Pericardium fibroblast (primary cell): ENCODE measurements around the gene MTIF2. TPM values are rescaled to one million over a fixed set of nuclear protein-coding genes. Genes with fewer than 3 reads are reported as not detected.

Source experiments
- total RNA-seq: library from RNA; depleted of rRNA; stranded (reverse); fragments of >200 nt; gene quantifications from 2 replicates; pipeline ENCODE4 v1.2.3, GENCODE V29; 2015

Gene MTIF2, protein sequence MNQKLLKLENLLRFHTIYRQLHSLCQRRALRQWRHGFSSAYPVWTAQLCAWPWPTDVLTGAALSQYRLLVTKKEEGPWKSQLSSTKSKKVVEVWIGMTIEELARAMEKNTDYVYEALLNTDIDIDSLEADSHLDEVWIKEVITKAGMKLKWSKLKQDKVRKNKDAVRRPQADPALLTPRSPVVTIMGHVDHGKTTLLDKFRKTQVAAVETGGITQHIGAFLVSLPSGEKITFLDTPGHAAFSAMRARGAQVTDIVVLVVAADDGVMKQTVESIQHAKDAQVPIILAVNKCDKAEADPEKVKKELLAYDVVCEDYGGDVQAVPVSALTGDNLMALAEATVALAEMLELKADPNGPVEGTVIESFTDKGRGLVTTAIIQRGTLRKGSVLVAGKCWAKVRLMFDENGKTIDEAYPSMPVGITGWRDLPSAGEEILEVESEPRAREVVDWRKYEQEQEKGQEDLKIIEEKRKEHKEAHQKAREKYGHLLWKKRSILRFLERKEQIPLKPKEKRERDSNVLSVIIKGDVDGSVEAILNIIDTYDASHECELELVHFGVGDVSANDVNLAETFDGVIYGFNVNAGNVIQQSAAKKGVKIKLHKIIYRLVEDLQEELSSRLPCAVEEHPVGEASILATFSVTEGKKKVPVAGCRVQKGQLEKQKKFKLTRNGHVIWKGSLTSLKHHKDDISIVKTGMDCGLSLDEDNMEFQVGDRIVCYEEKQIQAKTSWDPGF
- total RNA-seq, result 19.7 and 25.2 TPM in 2 replicates

DNA sequence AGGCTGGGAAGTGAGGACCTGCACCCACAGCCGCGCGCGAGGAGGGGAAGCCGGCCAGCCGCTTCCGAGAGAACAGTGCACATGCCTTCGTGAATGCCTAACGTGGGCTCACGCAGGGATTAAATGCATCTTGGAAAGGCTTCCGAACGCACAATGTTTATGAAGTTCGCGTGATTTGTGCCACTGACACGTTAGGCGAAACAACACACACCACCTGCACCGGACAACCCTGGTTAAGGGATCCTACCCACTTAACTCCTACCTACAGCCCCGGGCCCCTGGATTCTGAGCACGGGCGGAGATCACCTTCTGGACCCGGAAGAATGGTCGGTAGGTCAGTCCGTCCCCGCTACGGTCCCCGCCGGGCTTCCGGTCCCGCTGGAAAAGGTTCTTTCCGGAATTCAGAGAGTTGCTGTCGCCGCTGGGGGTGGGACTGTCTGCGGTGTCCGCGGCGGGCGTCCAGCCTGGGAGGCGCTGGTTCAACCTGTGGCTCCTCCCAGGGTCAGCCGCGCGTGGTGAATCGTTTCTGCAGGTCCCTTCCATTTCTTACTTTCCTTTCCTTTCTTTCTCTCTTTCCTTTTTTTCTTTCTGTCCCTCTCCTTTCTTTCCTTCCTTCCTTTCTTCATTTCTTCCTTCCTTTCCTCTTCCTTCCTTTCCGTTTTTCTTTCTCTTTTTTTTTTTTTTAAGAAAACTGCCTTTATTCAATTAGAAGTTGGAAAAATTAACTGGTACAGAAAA, at the start of gene MTIF2:
TSS of gene MTIF2 (minus strand) at position 325 of the 738 bp plus-strand sequence. CDS start 5,373 bp downstream, outside the sequence.

DNA sequence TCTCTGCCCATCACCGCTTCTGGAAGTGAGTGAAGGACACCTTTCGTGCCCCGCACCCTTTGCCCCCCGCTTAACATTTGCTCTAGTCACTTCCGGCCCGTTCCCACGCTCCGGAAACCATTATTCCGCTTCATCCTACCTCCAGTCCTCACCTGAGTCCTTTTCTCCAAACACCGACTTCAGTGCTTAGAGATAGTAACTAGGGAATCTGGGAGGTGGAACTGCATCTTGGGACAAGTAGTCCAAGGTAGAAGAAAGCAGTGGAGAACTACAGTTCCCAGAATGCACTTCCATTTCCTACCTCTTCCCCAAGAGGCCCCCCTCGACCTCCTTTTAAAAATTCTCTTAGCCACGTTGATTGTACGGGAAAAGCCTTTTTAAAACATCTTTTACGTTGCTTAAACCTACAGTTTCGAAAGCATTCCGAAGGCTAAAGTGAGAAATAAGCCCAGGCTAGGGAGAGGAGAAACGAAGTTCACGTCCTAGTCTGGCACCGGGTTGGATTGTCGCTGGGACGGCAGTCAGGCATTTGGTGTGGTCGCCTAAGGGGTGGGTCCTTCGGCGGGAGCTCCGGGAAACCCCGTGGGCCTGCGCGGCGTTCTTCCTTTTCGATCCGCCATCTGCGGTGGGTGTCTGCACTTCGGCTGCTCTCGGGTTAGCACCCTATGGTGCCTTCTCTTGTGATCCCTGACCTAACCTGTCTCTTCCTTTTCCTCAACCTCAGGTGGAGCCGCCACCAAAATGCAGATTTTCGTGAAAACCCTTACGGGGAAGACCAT, 36.8 kb downstream of the MTIF2 start, which contains the start of the genes CLHC1 and RPS27A:
TSS of gene CLHC1 (minus strand) at position 210 of the 779 bp plus-strand sequence. CDS start 9,882 bp downstream, outside the sequence.
TSS of gene RPS27A (plus strand) at position 605 of the 779 bp plus-strand sequence. CDS start at position 742, 137 bp downstream.

Other genes with a start within 250 kb of the MTIF2 start
- 295 and 356 TPM in 2 replicates for gene RTN4, start 218.8 kb downstream of the MTIF2 start, total RNA-seq
- 0.43 and 2.9 TPM in 2 replicates for gene CLHC1, start 36.9 kb downstream of the MTIF2 start, total RNA-seq
- gene RPS27A, start 36.5 kb downstream of the MTIF2 start, total RNA-seq, result 2,712 and 3,488 TPM in 2 replicates
- gene CCDC88A, start 150.6 kb upstream of the MTIF2 start, total RNA-seq, result 16.2 and 17.0 TPM in 2 replicates